Body of pancreas (tissue), 4 donors: ENCODE results near the gene PRXL2C. TPM values are rescaled to one million over a fixed set of nuclear protein-coding genes. Genes with fewer than 3 reads are reported as not detected.
"Not testable (repeated sequence)": the region's sequence is repeated elsewhere in the genome, so short reads cannot be mapped to it uniquely, and the experiment has no call there.

Experiments used
- ATAC-seq: fragments of 150-250 bp; one replicate; pipeline ENCODE4 v1.9.1; 2016
- DNase-seq, 4 donors: peaks; one replicate each; pipeline ENCODE4 v3.0.0-alpha.2; 2019
- H3K27ac ChIP-seq, 4 donors: fragments of 200-600 bp; sonication (generic); 1 replicate in 3 of 4; 2 replicates in 1 of 4; pipeline versions ENCODE4 v1.5.1 to v1.6.1; 2016 to 2019; ENCODE audit warnings: mild to moderate bottlenecking in 1 of 4, mixed read lengths in 1 of 4, moderate library complexity in 1 of 4
- H3K27me3 ChIP-seq, 2 donors: fragments of 200-600 bp; sonication (generic); one replicate each; pipeline ENCODE4 v1.6.0; 2016; ENCODE audit warnings: mild to moderate bottlenecking in 1 of 2
- H3K36me3 ChIP-seq, 2 donors: fragments of 200-600 bp; sonication (generic); replicated peaks in 1 of 2; 2 replicates each; pipeline ENCODE4 v1.5.1; 2016; ENCODE audit warnings: low read depth in 2 of 2; ENCODE audit not compliant: insufficient read depth in 1 of 2
- H3K4me1 ChIP-seq: fragments of 200-600 bp; sonication (generic); one replicate; pipeline ENCODE4 v1.6.0; 2016
- H3K4me3 ChIP-seq, 2 donors: fragments of 200-600 bp; sonication (generic); 1 replicate in 1 of 2; 2 replicates in 1 of 2; pipeline ENCODE4 v1.5.1; 2016 to 2019
- H3K9me3 ChIP-seq, 3 donors: fragments of 200-600 bp; sonication (generic); 1 replicate in 2 of 3; 2 replicates in 1 of 3; pipeline ENCODE4 v1.5.1; 2016
- POLR2A ChIP-seq, 3 donors: fragments of 450-650 bp; IDR thresholded peaks; one replicate each; pipeline ENCODE4 v1.6.1; 2016; ENCODE audit warnings: antibody characterized with exemption in 3 of 3, mild to moderate bottlenecking in 2 of 3
- WGBS, 2 donors: methylation state at CpG; one replicate each; pipeline ENCODE4 v1.1.5; 2017; 5-methylcytosine and 5-hydroxymethylcytosine counted together
- intact Hi-C: fragments of 100-400 bp; cut with DNase I; formaldehyde crosslinking; loops from one replicate; pipeline ENCODE4 v1.15.1; 2023
- total RNA-seq, 2 donors: library from RNA; depleted of rRNA; stranded (reverse); fragments of >200 nt; gene quantifications; one replicate each; pipeline ENCODE4 v1.1.0, GENCODE V29; 2016
- TF ChIP-seq, protein P1 (sequence below), 7 experiments: fragments of 450-650 bp in 4 of 7; fragments of 200-600 bp in 3 of 7; sonication (generic) in 3 of 7; IDR thresholded peaks; one replicate each; pipeline ENCODE4 v1.5.1; 2016 to 2019; ENCODE audit warnings: antibody characterized with exemption in 7 of 7

Gene PRXL2C, protein sequence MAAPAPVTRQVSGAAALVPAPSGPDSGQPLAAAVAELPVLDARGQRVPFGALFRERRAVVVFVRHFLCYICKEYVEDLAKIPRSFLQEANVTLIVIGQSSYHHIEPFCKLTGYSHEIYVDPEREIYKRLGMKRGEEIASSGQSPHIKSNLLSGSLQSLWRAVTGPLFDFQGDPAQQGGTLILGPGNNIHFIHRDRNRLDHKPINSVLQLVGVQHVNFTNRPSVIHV
- 1 to 10 TPM; 3.3 to 5.7 TPM for total RNA-seq

DNA sequence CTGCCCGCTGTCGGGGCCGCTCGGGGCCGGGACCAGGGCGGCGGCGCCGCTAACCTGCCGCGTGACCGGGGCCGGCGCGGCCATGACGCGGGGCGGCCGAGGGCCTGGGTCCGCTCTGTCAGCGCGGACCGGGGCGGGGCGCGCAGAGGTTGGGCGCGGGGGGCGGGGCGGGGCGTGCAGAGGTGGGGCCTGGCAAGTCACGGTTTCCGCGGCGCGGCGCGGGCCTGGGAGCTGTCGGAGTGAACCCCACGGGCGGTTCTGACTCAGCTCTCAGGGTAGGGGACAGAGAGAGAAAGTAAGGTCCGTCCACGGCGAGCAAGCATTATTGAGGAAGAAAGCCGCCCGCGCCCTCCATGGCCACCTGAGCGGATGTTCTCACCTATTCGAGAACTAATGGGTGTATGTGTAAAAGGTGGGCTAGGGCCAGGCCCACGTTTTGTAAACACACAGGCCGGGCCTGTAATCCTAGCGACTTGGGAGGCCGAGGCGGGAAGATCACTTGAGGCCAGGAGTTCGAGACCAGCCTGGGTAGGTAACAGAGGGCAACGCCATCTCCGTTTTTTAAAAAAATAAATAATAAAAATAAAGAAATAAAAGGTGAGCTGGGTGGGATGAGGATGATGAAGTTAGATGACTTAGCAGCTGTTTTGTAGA lies at the start of gene PRXL2C:
Gene PRXL2C, minus strand, starts transcription at position 120 of the 654 bp plus-strand sequence. Its CDS starts 36 bp downstream, at position 84.
- peak; percentile 85 for ATAC-seq
- WGBS, 2 donors = 4 to 18% methylated on average over 9 to 40 of the region's 57 CpGs
- Histone ChIP-seq H3K27me3 (no peaks in the 10 kb centered on the region), H3K4me1 (peaks cover 7% of the 10 kb centered on the region), H3K36me3 (peaks cover 0 to 4% of the 10 kb centered on the region in 2 donors), H3K9me3 (no peaks in the 10 kb centered on the region), H3K4me3 (peak within 1 kb of the TSS; percentile 59 to 77), H3K27ac (peak within 1 kb of the TSS; percentile 87 to 97 (median 92))
- TF ChIP-seq, protein P1, sequence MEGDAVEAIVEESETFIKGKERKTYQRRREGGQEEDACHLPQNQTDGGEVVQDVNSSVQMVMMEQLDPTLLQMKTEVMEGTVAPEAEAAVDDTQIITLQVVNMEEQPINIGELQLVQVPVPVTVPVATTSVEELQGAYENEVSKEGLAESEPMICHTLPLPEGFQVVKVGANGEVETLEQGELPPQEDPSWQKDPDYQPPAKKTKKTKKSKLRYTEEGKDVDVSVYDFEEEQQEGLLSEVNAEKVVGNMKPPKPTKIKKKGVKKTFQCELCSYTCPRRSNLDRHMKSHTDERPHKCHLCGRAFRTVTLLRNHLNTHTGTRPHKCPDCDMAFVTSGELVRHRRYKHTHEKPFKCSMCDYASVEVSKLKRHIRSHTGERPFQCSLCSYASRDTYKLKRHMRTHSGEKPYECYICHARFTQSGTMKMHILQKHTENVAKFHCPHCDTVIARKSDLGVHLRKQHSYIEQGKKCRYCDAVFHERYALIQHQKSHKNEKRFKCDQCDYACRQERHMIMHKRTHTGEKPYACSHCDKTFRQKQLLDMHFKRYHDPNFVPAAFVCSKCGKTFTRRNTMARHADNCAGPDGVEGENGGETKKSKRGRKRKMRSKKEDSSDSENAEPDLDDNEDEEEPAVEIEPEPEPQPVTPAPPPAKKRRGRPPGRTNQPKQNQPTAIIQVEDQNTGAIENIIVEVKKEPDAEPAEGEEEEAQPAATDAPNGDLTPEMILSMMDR (IDR thresholded peaks at IDR 0.05) = no peak
- peak in 2 of 3 donors; percentile 34 to 50 for TF ChIP-seq POLR2A (IDR thresholded peaks at IDR 0.05)
- peak; percentile 80 to 88 (median 84) for DNase-seq
- intact Hi-C loops = no loop called here

DNA sequence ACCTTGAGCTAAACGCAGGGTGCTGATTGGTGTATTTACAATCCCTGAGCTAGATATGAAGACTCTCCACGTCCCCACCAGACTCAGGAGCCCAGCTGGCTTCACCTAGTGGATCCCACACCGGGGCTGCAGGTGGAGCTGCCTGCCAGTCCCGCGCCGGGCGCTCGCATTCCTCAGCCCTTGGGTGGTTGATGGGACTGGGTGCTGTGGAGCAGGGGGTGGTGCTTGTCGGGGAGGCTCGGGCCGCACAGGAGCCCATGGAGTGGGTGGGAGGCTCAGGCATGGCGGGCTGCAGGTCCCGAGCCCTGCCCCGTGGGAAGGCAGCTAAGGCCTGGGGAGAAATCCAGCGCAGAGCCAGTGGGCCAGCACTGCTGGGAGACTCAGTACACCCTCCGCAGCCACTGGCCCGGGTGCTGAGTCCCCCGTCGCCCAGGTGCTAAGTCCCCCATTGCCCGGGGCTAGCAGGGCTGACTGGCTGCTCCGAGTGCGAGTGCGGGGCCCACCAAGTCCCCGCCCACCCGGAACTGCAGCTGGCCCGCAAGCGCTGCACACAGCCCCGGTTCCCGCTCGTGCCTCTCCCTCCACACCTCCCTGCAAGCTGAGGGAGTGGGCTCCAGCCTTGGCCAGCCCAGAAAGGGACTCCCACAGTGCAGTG lies 45.7 kb upstream of the PRXL2C start:
- 90 to 93% methylated on average over 10 to 21 of the region's 30 CpGs for WGBS, 2 donors
- H3K27me3 ChIP-seq, DNase-seq, H3K27ac ChIP-seq, ATAC-seq, H3K4me1 ChIP-seq, H3K36me3 ChIP-seq, H3K4me3 ChIP-seq, intact Hi-C loops: not testable (repeated sequence)
- peaks cover 0 to 13% (median 0%) of the 10 kb centered on the region in 3 donors for H3K9me3 ChIP-seq

DNA sequence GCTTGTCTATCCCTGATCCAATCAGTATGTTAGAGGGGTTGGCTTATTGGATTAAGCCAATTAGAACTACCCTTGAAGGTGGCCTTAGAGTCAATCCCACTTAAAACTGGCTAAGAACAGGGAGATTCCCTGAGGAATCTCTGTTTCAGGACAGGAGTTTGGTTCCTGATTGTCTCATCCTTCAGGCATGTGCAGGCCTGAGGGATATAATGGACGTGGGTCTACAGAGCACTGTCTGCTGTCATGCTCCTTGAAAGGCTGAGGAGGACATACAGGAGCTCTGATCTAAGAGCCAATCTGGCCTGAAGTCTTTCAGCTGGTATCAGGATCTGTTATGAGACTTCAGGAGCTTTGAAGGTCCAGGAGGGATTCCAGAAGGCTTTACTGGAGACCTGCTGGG lies 36.2 kb upstream of the PRXL2C start:
- intact Hi-C loops = no loop called here
- TF ChIP-seq, protein P1 (IDR thresholded peaks at IDR 0.05) = no peak
- no peak for TF ChIP-seq POLR2A (IDR thresholded peaks at IDR 0.05)

DNA sequence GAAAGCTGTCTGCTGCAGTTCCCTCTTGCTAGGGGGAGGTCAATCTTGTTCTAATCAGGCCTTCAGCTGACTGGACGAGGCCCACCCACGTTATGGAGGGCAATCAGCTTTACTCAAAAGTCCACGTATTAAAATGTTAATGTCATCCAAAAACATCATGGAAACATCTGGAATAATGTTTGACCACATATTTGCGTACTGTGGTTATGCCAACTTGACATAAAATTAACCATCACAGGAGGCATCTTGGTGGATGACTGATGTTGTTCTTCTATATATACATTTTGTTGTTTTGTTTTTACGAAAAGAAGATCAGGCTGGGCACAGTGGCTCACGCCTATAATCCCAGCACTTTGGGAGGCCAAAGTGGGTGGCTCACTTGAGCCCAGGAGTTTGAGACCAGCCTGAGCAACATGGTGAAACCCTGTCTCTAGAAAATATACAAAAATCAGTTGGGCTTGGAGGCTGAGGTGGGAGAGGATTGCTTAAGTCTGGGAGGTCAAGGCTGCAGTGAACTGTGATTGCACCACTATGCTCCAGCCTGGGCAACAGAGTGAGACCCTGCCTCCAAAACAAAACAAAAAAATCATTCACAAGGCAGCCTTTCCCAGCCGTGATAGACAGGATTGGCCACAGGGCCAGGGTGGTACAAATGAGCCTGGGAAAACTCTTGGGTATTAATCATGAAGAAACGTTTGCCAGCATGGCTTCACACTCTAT lies 33.8 kb upstream of the PRXL2C start:
- no peak overlapping the region for H3K27ac ChIP-seq

More for the DNA sequence above, 36.2 kb upstream of the PRXL2C start:
- WGBS, 2 donors = 78% methylated on average over 1 of the region's 1 CpG
- H3K4me3 ChIP-seq = no peak overlapping the region
- DNase-seq (no peak), ATAC-seq (no peak)
- H3K4me1 ChIP-seq = peaks cover 10% of the 10 kb centered on the region
- no peak overlapping the region for H3K27ac ChIP-seq
- no peaks in the 10 kb centered on the region for H3K27me3 ChIP-seq
- no peaks in the 10 kb centered on the region for H3K9me3 ChIP-seq
- no peaks in the 10 kb centered on the region for H3K36me3 ChIP-seq

More for the DNA sequence above, 33.8 kb upstream of the PRXL2C start:
- ATAC-seq (no peak), DNase-seq (no peak)
- H3K27me3 ChIP-seq = no peaks in the 10 kb centered on the region
- 64 to 73% methylated on average over 8 of the region's 8 CpGs for WGBS, 2 donors
- H3K9me3 ChIP-seq = no peaks in the 10 kb centered on the region
- H3K4me3 ChIP-seq = no peak overlapping the region
- H3K36me3 ChIP-seq = no peaks in the 10 kb centered on the region
- TF ChIP-seq POLR2A (IDR thresholded peaks at IDR 0.05) = no peak
- TF ChIP-seq, protein P1 (IDR thresholded peaks at IDR 0.05) = no peak
- intact Hi-C loops = no loop called here
- peaks cover 13% of the 10 kb centered on the region for H3K4me1 ChIP-seq
